ENCODE data around the gene KIF24. TPM values are rescaled to one million over a fixed set of nuclear protein-coding genes. Genes with fewer than 3 reads are reported as not detected.

Gene KIF24
- polyA plus RNA-seq, 4 donors = 5.4 to 6.2 (median 5.9) TPM

Other genes starting within 250 kb of the KIF24 start
- gene DCAF12, start 202.6 kb downstream of the KIF24 start, polyA plus RNA-seq (ENCODE audit: insufficient read length in 4 of 4) = 10 to 100 TPM; 60.8 to 68.9 (median 64.5) TPM
- gene UBAP1, start 150.2 kb downstream of the KIF24 start, polyA plus RNA-seq (ENCODE audit: insufficient read length in 4 of 4) = 10 to 100 TPM; 57.7 to 64.8 (median 64.0) TPM
- gene NUDT2, start 301 bp upstream of the KIF24 start, polyA plus RNA-seq (ENCODE audit: insufficient read length in 4 of 4) = 10 to 100 TPM; 21.7 to 27.6 (median 25.2) TPM
- gene MYORG, start 47.6 kb upstream of the KIF24 start, polyA plus RNA-seq (ENCODE audit: insufficient read length in 4 of 4) = 10 to 100 TPM in 2 of 4 donors, 1 to 10 TPM in 2; 7.6 to 11.5 (median 9.6) TPM
- gene FAM219A, start 129.3 kb upstream of the KIF24 start, polyA plus RNA-seq (ENCODE audit: insufficient read length in 4 of 4) = 10 to 100 TPM; 13.7 to 15.4 (median 14.1) TPM
- 1 to 10 TPM; 1.9 to 2.2 (median 1.9) TPM for gene DNAI1, start 129.5 kb upstream of the KIF24 start, polyA plus RNA-seq (ENCODE audit: insufficient read length in 4 of 4)
- gene ENHO, start 193.7 kb upstream of the KIF24 start, polyA plus RNA-seq (ENCODE audit: insufficient read length in 4 of 4) = 1 to 10 TPM in 3 of 4 donors, under 1 TPM in 1; 0.74 to 2.8 (median 1.8) TPM

Data from right renal pelvis (tissue), 4 donors.